GM13976 (cell line): Measurements from ENCODE around the gene G6PC1.
A peak's percentile ranks its signal among the peaks of the same experiment; 100 is the strongest.

Experiments used
- DNase-seq: peaks from one replicate; pipeline ENCODE4 v3.0.0; 2012; ENCODE audit warnings: low spot score
- in situ Hi-C: fragments of 300-500 bp; cut with MboI; formaldehyde crosslinking; loops from one replicate; pipeline ENCODE4 v1.12.0; 2022; ENCODE audit warnings: low sequenced_read_pairs, mixed read lengths, inconsistent platforms; ENCODE audit not compliant: unreplicated experiment
- TF ChIP-seq, protein P1 (sequence below): IDR thresholded peaks from 2 replicates; pipeline ENCODE4 v1.5.1; 2012; ENCODE audit warnings: borderline replicate concordance, mild to moderate bottlenecking; ENCODE audit not compliant: insufficient read depth; ENCODE audit errors: extremely low read depth, missing control alignments, control extremely low read depth

G6PC1 gene

DNA sequence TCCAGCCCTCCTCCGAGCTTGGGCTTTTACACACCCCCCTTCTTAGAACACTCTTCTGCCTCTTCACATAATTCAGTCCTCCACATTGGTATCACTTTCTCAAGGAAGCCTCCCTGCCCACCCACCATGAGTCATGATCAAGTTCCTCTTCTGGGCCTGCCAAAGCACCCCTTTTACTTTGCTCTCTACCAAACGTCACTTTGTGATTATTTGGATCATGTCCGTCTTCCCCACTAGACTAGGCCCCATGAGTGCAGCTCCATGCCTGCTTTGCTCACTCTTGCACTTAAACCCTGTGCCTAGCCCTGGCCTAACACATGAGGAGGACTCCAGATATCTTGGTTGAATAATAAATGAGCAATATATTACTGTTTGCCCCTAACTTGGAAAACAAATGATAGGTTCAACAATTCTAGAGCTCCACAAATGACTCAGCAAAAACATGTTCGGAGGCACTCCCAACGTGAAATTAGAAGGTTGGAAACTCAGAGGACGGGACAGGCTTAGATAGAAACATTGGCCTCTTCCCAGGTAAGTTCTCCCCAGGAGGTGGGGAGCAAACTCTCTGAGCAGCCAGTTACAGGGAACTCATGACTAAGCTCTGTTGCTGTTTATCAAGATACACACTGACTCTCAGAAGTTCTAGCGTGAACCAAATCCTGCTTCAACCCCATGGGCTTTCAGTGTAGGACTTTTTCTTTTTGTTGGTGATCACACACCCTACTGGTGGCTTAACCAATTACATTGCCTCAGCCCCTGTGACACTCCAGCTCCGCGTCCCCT is 28.3 kb downstream of the G6PC1 start:
- in situ Hi-C loops: no loop called here
- TF ChIP-seq, protein P1, sequence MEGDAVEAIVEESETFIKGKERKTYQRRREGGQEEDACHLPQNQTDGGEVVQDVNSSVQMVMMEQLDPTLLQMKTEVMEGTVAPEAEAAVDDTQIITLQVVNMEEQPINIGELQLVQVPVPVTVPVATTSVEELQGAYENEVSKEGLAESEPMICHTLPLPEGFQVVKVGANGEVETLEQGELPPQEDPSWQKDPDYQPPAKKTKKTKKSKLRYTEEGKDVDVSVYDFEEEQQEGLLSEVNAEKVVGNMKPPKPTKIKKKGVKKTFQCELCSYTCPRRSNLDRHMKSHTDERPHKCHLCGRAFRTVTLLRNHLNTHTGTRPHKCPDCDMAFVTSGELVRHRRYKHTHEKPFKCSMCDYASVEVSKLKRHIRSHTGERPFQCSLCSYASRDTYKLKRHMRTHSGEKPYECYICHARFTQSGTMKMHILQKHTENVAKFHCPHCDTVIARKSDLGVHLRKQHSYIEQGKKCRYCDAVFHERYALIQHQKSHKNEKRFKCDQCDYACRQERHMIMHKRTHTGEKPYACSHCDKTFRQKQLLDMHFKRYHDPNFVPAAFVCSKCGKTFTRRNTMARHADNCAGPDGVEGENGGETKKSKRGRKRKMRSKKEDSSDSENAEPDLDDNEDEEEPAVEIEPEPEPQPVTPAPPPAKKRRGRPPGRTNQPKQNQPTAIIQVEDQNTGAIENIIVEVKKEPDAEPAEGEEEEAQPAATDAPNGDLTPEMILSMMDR: peak; percentile 50

DNA sequence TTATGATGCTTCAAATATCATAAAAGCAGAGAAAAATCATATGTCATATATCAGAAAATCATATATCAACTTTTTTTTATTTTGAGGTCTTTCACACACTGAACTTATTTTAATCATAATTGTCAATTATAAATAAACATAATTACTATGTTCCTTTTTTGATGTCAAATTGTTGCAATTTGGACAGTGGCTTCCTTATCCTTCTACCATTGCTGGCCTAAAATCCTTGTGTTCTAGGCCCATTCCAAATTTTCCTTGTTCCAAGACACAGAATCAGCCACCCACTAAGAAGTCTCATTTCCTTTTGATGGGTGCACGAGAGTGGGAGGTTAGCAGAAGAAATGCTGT is 28.9 kb downstream of the G6PC1 start:
- no peak for DNase-seq
- in situ Hi-C loops: no loop called here
- TF ChIP-seq, protein P1: no peak

More for the DNA sequence above, 28.3 kb downstream of the G6PC1 start:
- DNase-seq: peak; percentile 76

DNA sequence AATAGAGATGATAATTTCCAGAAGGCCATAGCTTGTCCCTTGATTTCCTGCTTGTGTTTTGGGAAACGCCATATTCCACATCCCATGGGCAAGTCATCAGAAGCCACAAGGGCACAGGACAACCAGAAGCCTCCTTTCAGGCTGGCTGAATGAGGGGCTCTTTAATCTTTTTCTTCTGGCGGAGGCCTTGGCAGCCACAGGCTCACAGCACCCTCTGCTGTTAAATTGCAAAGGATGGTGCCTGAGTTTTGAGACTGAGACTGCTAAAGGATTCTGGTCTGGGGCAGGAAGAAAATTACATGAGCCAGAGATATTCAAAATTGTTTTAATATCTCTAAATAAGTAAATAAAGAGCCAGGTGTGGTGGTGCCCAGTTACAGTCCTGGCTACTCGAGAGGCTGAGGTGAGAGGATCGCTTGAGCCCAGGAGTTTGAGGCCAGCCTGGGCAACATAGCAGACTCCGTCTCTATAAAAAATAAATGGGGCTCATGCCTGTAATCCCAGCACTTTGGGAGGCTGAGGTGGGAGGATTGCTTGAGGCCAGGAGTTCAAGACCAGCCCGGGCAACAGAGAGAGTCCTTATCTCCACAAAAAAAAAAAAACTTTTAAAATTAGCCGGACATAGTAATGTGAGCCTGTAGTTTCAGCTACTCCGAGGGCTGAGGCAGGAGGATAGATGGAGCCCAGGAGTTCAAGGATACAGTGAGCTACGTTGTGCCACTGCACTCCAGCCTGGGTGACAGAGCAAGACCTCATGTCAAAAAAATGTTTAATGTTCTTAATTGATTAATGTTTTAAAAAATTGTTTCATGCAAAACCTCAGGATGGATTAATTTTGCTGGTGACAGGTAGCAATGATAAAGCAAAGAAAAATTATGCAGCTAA is 37.4 kb downstream of the G6PC1 start:
- peak; percentile 59 for DNase-seq
- in situ Hi-C loops: no loop called here
- TF ChIP-seq, protein P1: peak; percentile 43

DNA sequence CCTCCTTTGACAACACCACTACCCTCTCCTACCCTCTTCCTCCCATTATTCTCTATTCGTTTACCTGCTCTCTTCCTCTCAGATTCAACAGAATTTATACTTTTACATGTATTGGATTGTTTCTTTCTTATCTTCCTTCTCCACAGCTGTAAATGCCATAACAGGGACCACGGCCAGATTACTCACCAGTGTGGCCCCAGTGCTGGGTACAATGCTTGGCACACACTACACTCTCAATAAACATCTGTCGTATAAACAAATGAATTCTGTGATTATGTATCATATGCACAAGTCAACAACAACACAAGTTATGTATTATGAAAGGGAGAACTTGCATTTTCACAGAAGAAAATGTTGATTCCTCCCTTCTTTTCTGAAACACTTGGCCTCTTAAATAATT is 43.6 kb downstream of the G6PC1 start:
- DNase-seq: no peak
- in situ Hi-C loops: no loop called here
- TF ChIP-seq, protein P1: no peak

DNA sequence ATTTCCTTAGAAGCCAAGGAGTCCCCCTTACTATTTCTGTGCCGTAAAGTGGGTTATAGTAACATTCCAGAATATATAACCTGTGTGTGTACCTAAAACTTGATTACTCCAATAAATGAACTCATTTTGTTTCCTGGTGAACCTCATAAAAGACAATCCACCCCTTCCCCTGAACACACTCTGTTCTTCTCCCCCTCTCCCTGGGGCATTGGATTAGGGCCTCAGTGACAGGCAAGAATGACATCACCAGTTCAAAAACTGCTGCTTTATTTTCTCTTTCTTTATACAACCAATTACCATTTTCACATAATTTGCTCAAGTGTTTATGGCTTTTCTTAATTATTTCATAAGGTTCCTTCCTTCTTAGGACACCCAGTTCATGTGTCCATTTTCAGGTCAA is 46.2 kb downstream of the G6PC1 start:
- DNase-seq: no peak
- TF ChIP-seq, protein P1: no peak
- in situ Hi-C loops: no loop called here

DNA sequence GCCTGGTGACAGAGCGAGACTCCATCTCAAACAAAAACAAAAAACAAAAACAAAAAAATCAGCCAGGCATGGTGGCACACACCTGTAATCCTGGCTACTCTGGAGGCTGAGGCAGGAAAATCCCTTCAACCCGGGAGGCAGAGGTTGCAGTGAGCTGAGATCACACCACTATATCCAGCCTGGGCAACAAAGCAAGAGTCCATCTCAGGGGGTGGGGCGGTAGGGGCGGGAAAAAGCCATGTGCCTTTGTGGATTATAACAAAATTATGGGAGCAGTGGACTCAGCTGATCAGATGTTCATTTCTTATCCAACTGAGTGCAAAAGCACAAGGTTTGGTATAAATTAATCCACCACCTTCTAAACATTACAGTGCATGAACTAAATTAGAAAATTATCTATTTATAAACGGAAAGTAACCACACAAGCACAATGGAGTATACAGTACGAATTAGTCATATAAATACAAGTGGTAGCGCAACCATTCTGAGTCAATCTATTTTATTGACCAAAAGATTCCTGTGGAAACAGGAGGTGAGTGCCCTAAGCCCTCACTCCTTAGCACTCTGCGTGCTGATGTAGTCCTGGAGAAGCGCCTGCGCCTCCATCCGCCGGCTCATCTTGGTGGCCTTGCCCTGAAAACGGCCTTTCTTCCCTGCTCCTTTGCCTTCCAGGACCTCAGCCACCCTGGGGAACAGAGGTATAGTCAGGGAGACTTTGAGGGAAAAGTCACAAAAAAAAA is 49.6 kb downstream of the G6PC1 start:
- TF ChIP-seq, protein P1: no peak
- no peak for DNase-seq
- in situ Hi-C loops: no loop called here
